Measurements from ENCODE around the gene LIX1L. TPM values are rescaled to one million over a fixed set of nuclear protein-coding genes. Genes with fewer than 3 reads are reported as not detected.

Gene LIX1L
- total and polyA plus RNA-seq, 2 of the 13 experiments (the other 11 are each of a cell fraction or from before 2014, with no cell fraction given), result 8.1 to 24.9 TPM

- H3K4me2 ChIP-seq (ENCODE audit: low read depth, low read length), result no peak overlapping the region; the same call in 1 of the 2 replicates
- in situ Hi-C loops (cut with HindIII; ENCODE audit: extremely low pct_ligation_motif_present, low pct_unique_long_range_greater_than_20kb), result no loop called here
- 56% methylated on average over 12 of the region's 12 CpGs for WGBS (ENCODE audit: low lambda C conversion rate)
- H3K36me3 ChIP-seq (replicated peaks in 1 of 2; ENCODE audit: control insufficient read depth in 1 of 2, insufficient read depth in 2 of 2, low read length in 2 of 2), result no peaks in the 10 kb centered on the region
- intact Hi-C loops (cut with micrococcal nuclease; ENCODE audit: unreplicated experiment), result loop anchor here (2.0 kb wide), 1 partner anchor 15 kb away; no protein-coding TSS in a partner anchor
- CTCF ChIA-PET (ENCODE audit: low intra/inter-chr PET ratio, low total read pairs), result no interaction called here
- H3K4me3 ChIP-seq (replicated peaks in 1 of 3; ENCODE audit: insufficient read depth in 1 of 3, low read depth in 2 of 3, low read length in 3 of 3), result no peak overlapping the region
- H3K79me2 ChIP-seq (ENCODE audit: insufficient read depth, low read length), result no peaks in the 10 kb centered on the region
- TF ChIP-seq NFKB2 (CRISPR knock-in tag; IDR thresholded peaks at IDR 0.05; ENCODE audit: borderline replicate concordance), result no peak
- TF ChIP-seq KLF13 (CRISPR knock-in tag; IDR thresholded peaks at IDR 0.05), result no peak
- TF ChIP-seq PITX1 (CRISPR knock-in tag; IDR thresholded peaks at IDR 0.05), result no peak
- no peak for TF ChIP-seq SP4 (CRISPR knock-in tag; IDR thresholded peaks at IDR 0.05)
- no peak for TF ChIP-seq ZBTB8A (CRISPR knock-in tag; IDR thresholded peaks at IDR 0.05; ENCODE audit: borderline replicate concordance, low read depth)
- no peak for TF ChIP-seq BRD4 (CRISPR knock-in tag; IDR thresholded peaks at IDR 0.05)
- TF ChIP-seq E2F2 (CRISPR knock-in tag; IDR thresholded peaks at IDR 0.05; ENCODE audit: borderline replicate concordance), result no peak
- TF ChIP-seq HMGXB3 (CRISPR knock-in tag; IDR thresholded peaks at IDR 0.05; ENCODE audit: borderline replicate concordance), result no peak
- TF ChIP-seq HNRNPLL (IDR thresholded peaks at IDR 0.05; ENCODE audit: low read depth, low read length, poor library complexity, severe bottlenecking), result no peak
- TF ChIP-seq ZNF816 (CRISPR knock-in tag; IDR thresholded peaks at IDR 0.05; ENCODE audit: borderline replicate concordance), result no peak
- TF ChIP-seq ZNF75D (CRISPR knock-in tag; IDR thresholded peaks at IDR 0.05; ENCODE audit: borderline replicate concordance), result no peak
- no peak for TF ChIP-seq MATR3 (CRISPR knock-in tag; IDR thresholded peaks at IDR 0.05)
- TF ChIP-seq ZNF143 (CRISPR knock-in tag; IDR thresholded peaks at IDR 0.05), result no peak
- TF ChIP-seq IKZF1 (IDR thresholded peaks at IDR 0.05), result no peak
- no peak for DNase-seq (ENCODE audit: low spot score)
- no peak for ATAC-seq
- H4K20me1 ChIP-seq (ENCODE audit: insufficient read depth, low read length), result no peaks in the 10 kb centered on the region
- POLR2A ChIA-PET, result interaction anchor here (1.3 kb wide), 1 partner anchor 68 kb away, joined by 4 read pairs; no protein-coding TSS in a partner anchor
- no peaks in the 10 kb centered on the region for H3K9me3 ChIP-seq (ENCODE audit: low read length)
- no peaks in the 10 kb centered on the region for H3K27me3 ChIP-seq (ENCODE audit: control insufficient read depth in 1 of 2, insufficient read depth in 2 of 2, low read length in 2 of 2)
- peaks cover 83% of the 10 kb centered on the region for H3K4me1 ChIP-seq (ENCODE audit: insufficient read depth, low read length)
- no peak overlapping the region for H3K27ac ChIP-seq (ENCODE audit: extremely low read length, insufficient read depth, low read length)
- no peak overlapping the region for H2AFZ ChIP-seq (ENCODE audit: low read length)
- BruUV-seq (replicated peaks), result no TSS peak
- H3K9ac ChIP-seq (ENCODE audit: insufficient read depth, low read depth, low read length), result no peak overlapping the region
- FAIRE-seq, result no peak
Observed at GRCh38 chr1:145983960-145984830, 26.4 kb upstream of the LIX1L start.

All from HepG2 (cell line).